ENCODE data around the gene NKD2. TPM values are rescaled to one million over a fixed set of nuclear protein-coding genes. Genes with fewer than 3 reads are reported as not detected.
A peak's percentile ranks its signal among the peaks of the same experiment; 100 is the strongest.

The NKD2 gene
- total and polyA plus RNA-seq, 7 experiments from 2014 or later = 4.8 TPM; not detected in 6

- no peak overlapping the region for H3K27ac ChIP-seq (ENCODE audit: low read depth, low read length)
- POLR2A ChIA-PET = no interaction called here
- intact Hi-C loops (cut with micrococcal nuclease) = no loop called here
- H3K4me3 Mint-ChIP-seq = no peak overlapping the region
- H3K9me3 ChIP-seq (ENCODE audit: control insufficient read depth in 2 of 3, low read length in 3 of 3) = no peaks in the 10 kb centered on the region
- no peak overlapping the region for H3K4me3 ChIP-seq (ENCODE audit: low read length)
- DNase-seq = no peak
- H3K9me3 Mint-ChIP-seq = peaks cover 0 to under 1% (median 0%) of the 10 kb centered on the region in 11 donors
- peaks cover 0 to 6% (median under 1%) of the 10 kb centered on the region in 5 donors for H3K27me3 Mint-ChIP-seq
- H3K4me1 ChIP-seq (ENCODE audit: control insufficient read depth in 2 of 2, insufficient read depth in 2 of 2, low read length in 2 of 2) = no peaks in the 10 kb centered on the region
- no peak overlapping the region for H3K27ac Mint-ChIP-seq
- no peaks in the 10 kb centered on the region for H3K36me3 ChIP-seq (ENCODE audit: control insufficient read depth in 2 of 3, insufficient read depth in 3 of 3, low read length in 3 of 3)
- H3K4me1 Mint-ChIP-seq = peaks cover 0 to 25% (median 0%) of the 10 kb centered on the region in 7 donors
- no peaks in the 10 kb centered on the region for H3K27me3 ChIP-seq (ENCODE audit: control insufficient read depth in 2 of 2, insufficient read depth in 2 of 2, low read length in 2 of 2)
- peaks cover 0 to 2% (median 0%) of the 10 kb centered on the region in 5 donors for H3K36me3 Mint-ChIP-seq
- no peak for ATAC-seq
- CTCF ChIA-PET = no interaction called here
Measured at GRCh38 chr5:978054-978453, 30.5 kb upstream of the NKD2 start.

DNA sequence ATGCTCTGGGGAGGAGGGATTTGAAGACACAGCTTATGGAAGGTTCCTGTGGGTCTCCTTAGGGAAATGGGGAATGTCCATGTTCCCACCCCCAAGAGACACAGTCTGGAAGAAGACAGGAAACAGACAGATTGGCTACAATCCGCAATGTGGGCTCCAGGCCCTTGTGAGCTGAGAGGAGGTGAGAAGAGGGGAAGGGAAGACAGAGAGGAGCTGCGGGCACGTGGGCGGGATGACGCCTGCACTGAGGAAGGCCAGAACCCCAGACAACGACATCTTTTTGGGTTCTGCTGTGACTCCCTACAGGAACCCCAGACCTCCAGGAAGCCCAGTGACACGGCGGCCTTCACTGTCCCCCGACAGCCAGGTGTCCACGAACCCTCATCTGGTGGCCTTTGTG is 29.9 kb upstream of the NKD2 start:
- intact Hi-C loops (cut with micrococcal nuclease) = no loop called here
- POLR2A ChIA-PET = no interaction called here
- Mint-ChIP-seq H3K4me3 (no peak overlapping the region), H3K4me1 (peaks cover 3 to 29% (median 4%) of the 10 kb centered on the region in 7 donors), H3K9me3 (peaks cover 0 to 4% (median under 1%) of the 10 kb centered on the region in 11 donors), H3K27ac (no peak overlapping the region), H3K27me3 (peaks cover 0 to 7% (median 3%) of the 10 kb centered on the region in 5 donors), H3K36me3 (peaks cover 0 to 4% (median 0%) of the 10 kb centered on the region in 5 donors)
- Histone ChIP-seq H3K4me3 (ENCODE audit: low read length) (no peak overlapping the region), H3K4me1 (ENCODE audit: control insufficient read depth in 2 of 2, insufficient read depth in 2 of 2, low read length in 2 of 2) (no peaks in the 10 kb centered on the region), H3K27ac (ENCODE audit: low read depth, low read length) (no peak overlapping the region), H3K9me3 (ENCODE audit: control insufficient read depth in 2 of 3, low read length in 3 of 3) (no peaks in the 10 kb centered on the region), H3K36me3 (ENCODE audit: control insufficient read depth in 2 of 3, insufficient read depth in 3 of 3, low read length in 3 of 3) (no peaks in the 10 kb centered on the region), H3K27me3 (ENCODE audit: control insufficient read depth in 2 of 2, insufficient read depth in 2 of 2, low read length in 2 of 2) (no peaks in the 10 kb centered on the region)
- CTCF ChIA-PET = no interaction called here
- no peak for ATAC-seq
- DNase-seq = no peak

- DNase-seq (no peak), ATAC-seq (no peak)
- CTCF ChIA-PET = no interaction called here
- Mint-ChIP-seq H3K27me3 (peaks cover 0 to 9% (median 4%) of the 10 kb centered on the region in 5 donors), H3K9me3 (peaks cover 0 to 8% (median 3%) of the 10 kb centered on the region in 11 donors), H3K27ac (no peak overlapping the region), H3K4me3 (no peak overlapping the region), H3K36me3 (peaks cover 0 to 6% (median 2%) of the 10 kb centered on the region in 5 donors), H3K4me1 (peaks cover 9 to 35% (median 10%) of the 10 kb centered on the region in 7 donors)
- Histone ChIP-seq H3K4me1 (ENCODE audit: control insufficient read depth in 2 of 2, insufficient read depth in 2 of 2, low read length in 2 of 2) (no peaks in the 10 kb centered on the region), H3K27ac (ENCODE audit: low read depth, low read length) (no peak overlapping the region), H3K9me3 (ENCODE audit: control insufficient read depth in 2 of 3, low read length in 3 of 3) (no peaks in the 10 kb centered on the region), H3K4me3 (ENCODE audit: low read length) (no peak overlapping the region), H3K27me3 (ENCODE audit: control insufficient read depth in 2 of 2, insufficient read depth in 2 of 2, low read length in 2 of 2) (no peaks in the 10 kb centered on the region), H3K36me3 (ENCODE audit: control insufficient read depth in 2 of 3, insufficient read depth in 3 of 3, low read length in 3 of 3) (no peaks in the 10 kb centered on the region)
- POLR2A ChIA-PET = no interaction called here
- intact Hi-C loops (cut with micrococcal nuclease) = no loop called here
Measured at GRCh38 chr5:979100-979817, 29.3 kb upstream of the NKD2 start.

DNA sequence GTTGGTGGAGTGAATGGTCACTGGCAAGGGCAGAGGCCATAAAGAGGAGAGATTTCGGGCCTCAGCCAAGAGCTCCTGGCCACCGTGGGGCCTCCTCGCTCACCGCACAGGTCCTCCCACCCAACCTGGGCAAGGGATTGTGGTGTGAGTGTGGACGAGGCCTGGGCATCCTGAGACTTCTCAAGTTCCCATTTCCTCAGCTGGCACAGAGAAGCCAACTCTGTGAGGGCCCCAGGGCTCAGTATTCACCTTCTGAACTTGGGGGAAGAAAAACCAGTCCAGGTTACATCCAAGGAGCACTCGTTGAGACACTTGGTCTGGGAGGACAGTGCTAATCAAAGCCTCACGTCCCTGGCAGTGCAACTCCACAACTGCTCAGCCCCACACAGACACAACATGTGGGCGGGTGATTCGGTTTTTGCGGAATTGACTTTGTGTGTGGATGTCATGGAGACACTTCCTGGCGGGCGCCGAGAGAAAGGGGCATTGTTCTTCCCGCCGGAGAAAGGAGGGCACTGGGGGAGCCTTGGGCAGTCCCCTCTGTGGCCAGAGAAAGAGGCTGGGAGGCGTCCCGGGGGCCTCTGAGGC is 28.5 kb upstream of the NKD2 start:
- intact Hi-C loops (cut with micrococcal nuclease) = no loop called here
- ChIA-PET POLR2A (no interaction called here), CTCF (no interaction called here)
- peaks cover 0 to 14% (median 6%) of the 10 kb centered on the region in 5 donors for H3K27me3 Mint-ChIP-seq
- Histone ChIP-seq H3K36me3 (ENCODE audit: control insufficient read depth in 2 of 3, insufficient read depth in 3 of 3, low read length in 3 of 3) (no peaks in the 10 kb centered on the region), H3K27me3 (ENCODE audit: control insufficient read depth in 2 of 2, insufficient read depth in 2 of 2, low read length in 2 of 2) (no peaks in the 10 kb centered on the region), H3K9me3 (ENCODE audit: control insufficient read depth in 2 of 3, low read length in 3 of 3) (no peaks in the 10 kb centered on the region), H3K4me1 (ENCODE audit: control insufficient read depth in 2 of 2, insufficient read depth in 2 of 2, low read length in 2 of 2) (no peaks in the 10 kb centered on the region), H3K27ac (ENCODE audit: low read depth, low read length) (no peak overlapping the region), H3K4me3 (ENCODE audit: low read length) (no peak overlapping the region)
- H3K36me3 Mint-ChIP-seq = peaks cover 0 to 11% (median 8%) of the 10 kb centered on the region in 5 donors
- DNase-seq = no peak
- H3K9me3 Mint-ChIP-seq = peaks cover 4 to 16% (median 9%) of the 10 kb centered on the region in 11 donors
- no peak for ATAC-seq
- H3K27ac Mint-ChIP-seq = peak overlapping the region in 1 of 9 donors; percentile 42
- peaks cover 10 to 42% (median 12%) of the 10 kb centered on the region in 7 donors for H3K4me1 Mint-ChIP-seq
- H3K4me3 Mint-ChIP-seq = no peak overlapping the region

DNA sequence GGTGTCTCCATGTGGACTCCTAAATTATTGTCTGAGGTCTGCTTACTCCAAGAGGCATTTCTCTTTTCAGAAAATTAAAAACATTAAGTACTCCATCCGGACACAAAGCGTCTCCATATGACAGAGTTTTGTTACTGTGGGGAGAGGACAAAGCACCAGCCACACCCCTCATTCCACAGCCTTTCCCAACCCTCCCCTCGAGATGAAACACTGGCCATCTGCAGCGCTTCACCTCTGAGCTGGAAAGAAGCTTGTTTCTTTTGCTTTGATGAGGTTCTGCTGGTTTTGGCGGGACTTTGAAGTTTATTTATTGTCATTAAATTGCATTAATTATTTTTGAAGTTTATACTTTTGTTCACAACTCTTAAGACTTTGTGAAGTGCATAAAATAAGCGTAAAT is 27.6 kb upstream of the NKD2 start:
- intact Hi-C loops (cut with micrococcal nuclease) = no loop called here
- Mint-ChIP-seq H3K4me3 (no peak overlapping the region), H3K27me3 (peaks cover 4 to 19% (median 9%) of the 10 kb centered on the region in 5 donors), H3K9me3 (peaks cover 4 to 24% (median 9%) of the 10 kb centered on the region in 11 donors), H3K36me3 (peaks cover 0 to 15% (median 8%) of the 10 kb centered on the region in 5 donors), H3K27ac (no peak overlapping the region), H3K4me1 (peaks cover 10 to 42% (median 12%) of the 10 kb centered on the region in 7 donors)
- Histone ChIP-seq H3K27me3 (ENCODE audit: control insufficient read depth in 2 of 2, insufficient read depth in 2 of 2, low read length in 2 of 2) (no peaks in the 10 kb centered on the region), H3K9me3 (ENCODE audit: control insufficient read depth in 2 of 3, low read length in 3 of 3) (no peaks in the 10 kb centered on the region), H3K4me1 (ENCODE audit: control insufficient read depth in 2 of 2, insufficient read depth in 2 of 2, low read length in 2 of 2) (no peaks in the 10 kb centered on the region), H3K4me3 (ENCODE audit: low read length) (no peak overlapping the region), H3K27ac (ENCODE audit: low read depth, low read length) (no peak overlapping the region), H3K36me3 (ENCODE audit: control insufficient read depth in 2 of 3, insufficient read depth in 3 of 3, low read length in 3 of 3) (no peaks in the 10 kb centered on the region)
- POLR2A ChIA-PET = no interaction called here
- CTCF ChIA-PET = no interaction called here
- DNase-seq = no peak
- ATAC-seq = no peak

- ATAC-seq = no peak
- H3K9me3 Mint-ChIP-seq = peaks cover 4 to 26% (median 9%) of the 10 kb centered on the region in 11 donors
- H3K4me1 Mint-ChIP-seq = peaks cover 10 to 42% (median 12%) of the 10 kb centered on the region in 7 donors
- H3K27ac Mint-ChIP-seq = no peak overlapping the region
- Histone ChIP-seq H3K9me3 (ENCODE audit: control insufficient read depth in 2 of 3, low read length in 3 of 3) (no peaks in the 10 kb centered on the region), H3K4me3 (ENCODE audit: low read length) (no peak overlapping the region), H3K27me3 (ENCODE audit: control insufficient read depth in 2 of 2, insufficient read depth in 2 of 2, low read length in 2 of 2) (no peaks in the 10 kb centered on the region), H3K4me1 (ENCODE audit: control insufficient read depth in 2 of 2, insufficient read depth in 2 of 2, low read length in 2 of 2) (no peaks in the 10 kb centered on the region), H3K27ac (ENCODE audit: low read depth, low read length) (no peak overlapping the region), H3K36me3 (ENCODE audit: control insufficient read depth in 2 of 3, insufficient read depth in 3 of 3, low read length in 3 of 3) (no peaks in the 10 kb centered on the region)
- POLR2A ChIA-PET = no interaction called here
- peaks cover 0 to 15% (median 8%) of the 10 kb centered on the region in 5 donors for H3K36me3 Mint-ChIP-seq
- CTCF ChIA-PET = no interaction called here
- DNase-seq = no peak
- no peak overlapping the region for H3K4me3 Mint-ChIP-seq
- H3K27me3 Mint-ChIP-seq = peaks cover 4 to 24% (median 9%) of the 10 kb centered on the region in 5 donors
- intact Hi-C loops (cut with micrococcal nuclease) = no loop called here
Measured at GRCh38 chr5:981456-981855, 27.1 kb upstream of the NKD2 start.

All from naive thymus-derived CD4-positive, alpha-beta T cell (primary cell).